Neuronal stem cell (in vitro differentiated cells): ENCODE results near the gene IP6K2.

Experiments
- DNase-seq: peaks from one replicate; pipeline ENCODE4 v3.0.0-alpha.2; 2013; ENCODE audit warnings: low spot score
- H2AFZ ChIP-seq: one replicate; pipeline ENCODE4 v1.6.1; 2013; ENCODE audit warnings: mild to moderate bottlenecking, low read length, inconsistent platforms
- H2AK5ac ChIP-seq: 2 replicates; pipeline ENCODE4 v1.6.1; 2013; ENCODE audit warnings: low read depth, mild to moderate bottlenecking, inconsistent platforms, low read length, moderate library complexity, mixed read lengths
- H2BK120ac ChIP-seq: 2 replicates; pipeline ENCODE4 v1.6.1; 2013; ENCODE audit warnings: low read depth, mild to moderate bottlenecking, inconsistent platforms, low read length, moderate library complexity, mixed read lengths
- H2BK12ac ChIP-seq: one replicate; pipeline ENCODE4 v1.6.1; 2013; ENCODE audit warnings: low read length, inconsistent platforms
- H2BK15ac ChIP-seq: 2 replicates; pipeline ENCODE4 v1.6.1; 2013; ENCODE audit warnings: mild to moderate bottlenecking, low read length, inconsistent platforms, mixed read lengths
- H2BK5ac ChIP-seq: one replicate; pipeline ENCODE4 v1.6.1; 2013; ENCODE audit warnings: inconsistent platforms, mild to moderate bottlenecking, low read length, moderate library complexity
- H3K14ac ChIP-seq: one replicate; pipeline ENCODE4 v1.6.1; 2013; ENCODE audit warnings: low read length, inconsistent platforms
- H3K18ac ChIP-seq: 2 replicates; pipeline ENCODE4 v1.6.1; 2013; ENCODE audit warnings: low read length, inconsistent platforms
- H3K23ac ChIP-seq: 2 replicates; pipeline ENCODE4 v1.6.1; 2013; ENCODE audit warnings: low read depth, mild to moderate bottlenecking, mixed read lengths, low read length, inconsistent platforms; ENCODE audit not compliant: poor library complexity
- H3K27ac ChIP-seq: replicated peaks from 3 replicates; pipeline ENCODE4 v1.5.1; 2013; ENCODE audit warnings: low read length, inconsistent platforms
- H3K27me3 ChIP-seq, 3 experiments: 2 replicates each; pipeline ENCODE4 v1.6.1; 2013; ENCODE audit warnings: low read length in 3 of 3, mild to moderate bottlenecking in 2 of 3, inconsistent platforms in 1 of 3, low read depth in 1 of 3, mixed read lengths in 1 of 3, moderate library complexity in 1 of 3; ENCODE audit not compliant: control insufficient read depth in 3 of 3, insufficient read depth in 3 of 3
- H3K36me3 ChIP-seq, 2 donors: replicated peaks in 1 of 2; 2 replicates each; pipeline ENCODE4 v1.6.1; 2013; ENCODE audit warnings: low read length in 2 of 2; ENCODE audit not compliant: control insufficient read depth in 2 of 2, insufficient read depth in 2 of 2
- H3K4ac ChIP-seq: 2 replicates; pipeline ENCODE4 v1.6.1; 2013; ENCODE audit warnings: inconsistent platforms, mild to moderate bottlenecking, low read length, moderate library complexity
- H3K4me1 ChIP-seq, 2 donors: 1 replicate in 1 of 2; 2 replicates in 1 of 2; pipeline ENCODE4 v1.6.1; 2013; ENCODE audit warnings: low read length in 2 of 2, low read depth in 1 of 2; ENCODE audit not compliant: control insufficient read depth in 2 of 2, insufficient read depth in 1 of 2
- H3K4me2 ChIP-seq: one replicate; pipeline ENCODE4 v1.6.1; 2013; ENCODE audit warnings: mild to moderate bottlenecking, low read length, inconsistent platforms; ENCODE audit not compliant: insufficient read depth, poor library complexity, severe bottlenecking
- H3K4me3 ChIP-seq, 2 donors: 2 replicates each; pipeline ENCODE4 v1.5.1; 2013; ENCODE audit warnings: low read length in 2 of 2, mild to moderate bottlenecking in 2 of 2, inconsistent platforms in 1 of 2, moderate library complexity in 1 of 2
- H3K79me1 ChIP-seq: one replicate; pipeline ENCODE4 v1.6.1; 2013; ENCODE audit warnings: low read depth, mild to moderate bottlenecking, inconsistent platforms, low read length, moderate library complexity
- H3K9ac ChIP-seq: one replicate; pipeline ENCODE4 v1.6.1; 2013; ENCODE audit warnings: mild to moderate bottlenecking, low read depth, low read length, inconsistent platforms; ENCODE audit not compliant: poor library complexity
- H3K9me3 ChIP-seq, 2 donors: replicated peaks in 1 of 2; 2 replicates each; pipeline versions ENCODE3 to v1.6.1; 2013; ENCODE audit warnings: low read length in 2 of 2, mild to moderate bottlenecking in 2 of 2, inconsistent platforms in 1 of 2, low read depth in 1 of 2, mixed read lengths in 1 of 2, moderate library complexity in 1 of 2; ENCODE audit not compliant: control insufficient read depth in 2 of 2, insufficient read depth in 1 of 2
- H4K8ac ChIP-seq: one replicate; pipeline ENCODE4 v1.6.1; 2013; ENCODE audit warnings: low read depth, mild to moderate bottlenecking, inconsistent platforms, low read length, moderate library complexity
- H4K91ac ChIP-seq: one replicate; pipeline ENCODE4 v1.6.1; 2013; ENCODE audit warnings: low read length, low read depth, mild to moderate bottlenecking, inconsistent platforms; ENCODE audit not compliant: poor library complexity
- WGBS, 2 donors: extraction: QIAGEN DNeasy Blood & Tissue Kit; methylation state at CpG; one replicate each; pipeline ENCODE4 v1.1.7; 2013; ENCODE audit warnings: missing lambda C conversion rate in 2 of 2, mixed read lengths in 1 of 2; ENCODE audit not compliant: insufficient read length in 2 of 2, insufficient replicate concordance in 1 of 2; ENCODE audit errors: extremely low coverage in 2 of 2; 5-methylcytosine and 5-hydroxymethylcytosine counted together

IP6K2 gene

DNA sequence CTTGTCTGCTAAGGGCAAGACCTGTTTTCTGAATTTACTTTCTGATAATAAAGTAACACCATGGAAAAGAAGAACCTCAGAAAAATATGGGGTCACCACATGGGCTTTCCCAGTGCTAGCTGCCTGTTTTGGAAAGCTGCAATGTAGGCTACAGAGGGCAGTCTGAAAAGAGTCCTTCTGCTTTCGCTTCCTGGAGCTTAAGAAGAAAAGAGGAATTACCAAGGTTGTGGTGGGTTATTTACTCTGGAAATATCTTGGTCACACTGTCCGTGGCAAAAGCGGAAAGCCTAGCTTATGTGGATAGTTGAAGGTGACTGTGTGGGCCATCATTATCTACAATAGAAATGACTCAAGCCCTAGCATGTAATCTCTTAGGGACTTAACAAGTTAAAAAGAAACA is 31.7 kb upstream of the IP6K2 start:
- no peak overlapping the region for H3K14ac ChIP-seq
- no peak overlapping the region for H2BK5ac ChIP-seq
- H3K9ac ChIP-seq, result no peak overlapping the region
- no peak overlapping the region for H2BK12ac ChIP-seq
- H3K27ac ChIP-seq, result no peak overlapping the region
- H3K9me3 ChIP-seq, result no peaks in the 10 kb centered on the region
- H3K18ac ChIP-seq, result no peak overlapping the region
- no peak overlapping the region for H2BK15ac ChIP-seq
- no peak overlapping the region for H2BK120ac ChIP-seq
- H3K4me1 ChIP-seq, result peaks cover 0 to 3% of the 10 kb centered on the region in 2 donors
- no peak overlapping the region for H2AK5ac ChIP-seq
- no peaks in the 10 kb centered on the region for H3K27me3 ChIP-seq
- H3K79me1 ChIP-seq, result no peaks in the 10 kb centered on the region
- no peak overlapping the region for H3K23ac ChIP-seq
- no peak overlapping the region for H2AFZ ChIP-seq
- H4K91ac ChIP-seq, result no peak overlapping the region
- no peak overlapping the region for H3K4me2 ChIP-seq
- H3K4me3 ChIP-seq, result no peak overlapping the region
- H3K4ac ChIP-seq, result no peak overlapping the region
- DNase-seq, result no peak
- H3K36me3 ChIP-seq, result peaks cover 3 to 14% of the 10 kb centered on the region in 2 donors
- WGBS, 2 donors, result no CpG with 5 or more reads among the region's 3 CpGs
- H4K8ac ChIP-seq, result no peak overlapping the region

GRCh38 chr3:48747706-48748105 is 30.7 kb upstream of the IP6K2 start:
- H3K9ac ChIP-seq, result no peak overlapping the region
- no peak overlapping the region for H3K14ac ChIP-seq
- peaks cover 0 to 3% of the 10 kb centered on the region in 2 donors for H3K4me1 ChIP-seq
- no peak overlapping the region for H2AK5ac ChIP-seq
- no peak overlapping the region for H3K23ac ChIP-seq
- H2BK15ac ChIP-seq, result no peak overlapping the region
- DNase-seq, result no peak
- H3K27ac ChIP-seq, result no peak overlapping the region
- no peak overlapping the region for H2BK5ac ChIP-seq
- no peak overlapping the region for H2AFZ ChIP-seq
- peaks cover 3 to 14% of the 10 kb centered on the region in 2 donors for H3K36me3 ChIP-seq
- H3K27me3 ChIP-seq, result no peaks in the 10 kb centered on the region
- no peak overlapping the region for H3K4ac ChIP-seq
- no peak overlapping the region for H3K18ac ChIP-seq
- no peak overlapping the region for H4K91ac ChIP-seq
- no CpG with 5 or more reads among the region's 4 CpGs for WGBS, 2 donors
- no peak overlapping the region for H4K8ac ChIP-seq
- H3K4me2 ChIP-seq, result no peak overlapping the region
- no peak overlapping the region for H2BK12ac ChIP-seq
- H3K79me1 ChIP-seq, result no peaks in the 10 kb centered on the region
- H3K4me3 ChIP-seq, result no peak overlapping the region
- H2BK120ac ChIP-seq, result no peak overlapping the region
- H3K9me3 ChIP-seq, result no peaks in the 10 kb centered on the region

DNA sequence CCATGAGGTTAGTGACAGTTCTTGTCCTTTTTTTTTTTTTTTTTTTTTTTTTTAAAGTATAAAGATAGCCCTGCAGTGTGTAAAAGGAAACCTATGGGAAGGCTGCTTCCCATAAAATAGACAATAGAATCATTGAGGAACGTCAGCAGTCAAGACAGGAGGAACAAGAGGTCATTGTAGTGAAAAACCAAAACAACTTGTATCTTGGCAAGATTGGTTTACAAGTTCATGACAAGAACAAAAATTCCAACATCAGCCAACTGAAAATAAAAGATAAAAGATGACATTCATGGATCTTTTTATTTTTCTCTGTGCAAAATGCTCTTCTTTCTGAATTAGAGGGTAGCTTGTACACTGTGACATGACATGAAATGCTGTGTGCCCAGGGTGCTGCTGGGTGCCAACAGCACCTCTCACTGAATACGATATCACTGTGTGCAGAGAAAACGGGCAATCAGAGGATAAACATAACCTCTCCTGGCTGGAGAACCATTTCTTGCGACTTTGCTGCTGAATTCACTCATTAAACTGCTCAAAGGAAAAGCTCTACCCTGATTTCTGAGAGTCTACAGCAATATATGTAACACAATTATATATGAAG is 30.1 kb upstream of the IP6K2 start:
- H2AFZ ChIP-seq, result no peak overlapping the region
- H3K9me3 ChIP-seq, result no peaks in the 10 kb centered on the region
- no peak overlapping the region for H3K4me2 ChIP-seq
- no CpG with 5 or more reads among the region's 4 CpGs for WGBS, 2 donors
- no peak overlapping the region for H3K4ac ChIP-seq
- H3K14ac ChIP-seq, result no peak overlapping the region
- H4K8ac ChIP-seq, result no peak overlapping the region
- no peak overlapping the region for H3K18ac ChIP-seq
- no peak for DNase-seq
- peaks cover 0 to 3% of the 10 kb centered on the region in 2 donors for H3K4me1 ChIP-seq
- no peak overlapping the region for H2AK5ac ChIP-seq
- no peak overlapping the region for H2BK5ac ChIP-seq
- H3K23ac ChIP-seq, result no peak overlapping the region
- H4K91ac ChIP-seq, result no peak overlapping the region
- H3K36me3 ChIP-seq, result peaks cover 2 to 14% of the 10 kb centered on the region in 2 donors
- H3K4me3 ChIP-seq, result no peak overlapping the region
- H3K79me1 ChIP-seq, result no peaks in the 10 kb centered on the region
- H3K9ac ChIP-seq, result no peak overlapping the region
- no peaks in the 10 kb centered on the region for H3K27me3 ChIP-seq
- H2BK120ac ChIP-seq, result no peak overlapping the region
- no peak overlapping the region for H3K27ac ChIP-seq
- H2BK12ac ChIP-seq, result no peak overlapping the region
- no peak overlapping the region for H2BK15ac ChIP-seq

DNA sequence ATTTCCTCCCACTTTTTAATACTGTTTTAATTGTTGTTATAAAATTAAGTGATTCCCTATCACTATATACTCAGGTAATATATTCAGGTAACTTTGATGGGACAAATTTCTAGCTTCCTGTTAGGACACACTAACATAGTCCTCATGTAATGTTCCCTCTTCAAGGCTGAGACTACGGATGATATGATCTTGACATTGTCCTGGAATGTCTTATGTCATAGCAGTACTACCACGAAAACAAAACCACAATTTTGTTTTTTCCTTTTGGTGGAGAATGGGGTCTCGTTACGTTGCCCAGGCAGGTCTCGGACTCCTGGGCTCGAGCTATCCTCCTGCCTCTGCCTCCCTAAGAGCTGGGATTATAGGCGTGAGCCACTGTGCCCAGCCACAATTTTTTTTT is 26.8 kb upstream of the IP6K2 start:
- Histone ChIP-seq H4K91ac (no peak overlapping the region), H2BK120ac (no peak overlapping the region), H3K4me3 (no peak overlapping the region), H2BK5ac (no peak overlapping the region), H3K14ac (no peak overlapping the region), H3K4me1 (peaks cover 6 to 7% of the 10 kb centered on the region in 2 donors), H3K9ac (no peak overlapping the region), H2AFZ (no peak overlapping the region), H3K18ac (no peak overlapping the region), H3K4ac (no peak overlapping the region), H3K36me3 (peaks cover 2 to 3% of the 10 kb centered on the region in 2 donors), H3K27me3 (no peaks in the 10 kb centered on the region), H3K9me3 (no peaks in the 10 kb centered on the region), H2BK15ac (no peak overlapping the region), H3K79me1 (no peaks in the 10 kb centered on the region), H3K23ac (no peak overlapping the region), H2BK12ac (no peak overlapping the region), H3K4me2 (no peak overlapping the region), H4K8ac (no peak overlapping the region), H2AK5ac (no peak overlapping the region), H3K27ac (no peak overlapping the region)
- no peak for DNase-seq
- WGBS, 2 donors, result no CpG with 5 or more reads among the region's 7 CpGs
